Esophagus squamous epithelium (tissue), 5 donors: ENCODE measurements around the gene SCN9A. TPM values are rescaled to one million over a fixed set of nuclear protein-coding genes. Genes with fewer than 3 reads are reported as not detected.
"Not testable (repeated sequence)": the region's sequence is repeated elsewhere in the genome, so short reads cannot be mapped to it uniquely, and the experiment has no call there.

Experiments
- DNase-seq: peaks from one replicate; lab custom pipeline; 2025; lab: John Stamatoyannopoulos, UW
- H3K27ac ChIP-seq, 4 donors: fragments of 200-600 bp; sonication (generic); one replicate each; pipeline ENCODE4 v1.5.1; 2016 to 2019; ENCODE audit warnings: mild to moderate bottlenecking in 1 of 4
- H3K27me3 ChIP-seq, 4 donors: fragments of 200-600 bp; sonication (generic); 1 replicate in 3 of 4; 2 replicates in 1 of 4; pipeline versions ENCODE4 v1.5.1 to v1.6.0; 2017 to 2021; ENCODE audit warnings: antibody characterized with exemption in 1 of 4
- H3K36me3 ChIP-seq, 3 donors: fragments of 200-600 bp; sonication (generic); one replicate each; pipeline ENCODE4 v1.5.1; 2016 to 2019
- H3K4me1 ChIP-seq, 3 donors: fragments of 200-600 bp; sonication (generic); one replicate each; pipeline ENCODE4 v1.5.1; 2017 to 2019
- H3K4me3 ChIP-seq, 4 donors: fragments of 200-600 bp; sonication (generic); 1 replicate in 3 of 4; 2 replicates in 1 of 4; pipeline ENCODE4 v1.5.1; 2016 to 2019; ENCODE audit warnings: mild to moderate bottlenecking in 2 of 4, moderate library complexity in 1 of 4
- H3K9me3 ChIP-seq, 3 donors: fragments of 200-600 bp; sonication (generic); one replicate each; pipeline ENCODE4 v1.5.1; 2016 to 2019
- POLR2A ChIP-seq, 4 donors: fragments of 450-650 bp; IDR thresholded peaks; one replicate each; pipeline ENCODE4 v1.6.1; 2017; ENCODE audit warnings: antibody characterized with exemption in 4 of 4, mild to moderate bottlenecking in 4 of 4, moderate library complexity in 3 of 4
- WGBS, 2 donors: methylation state at CpG; one replicate each; pipeline ENCODE4 v1.1.5; 2018; 5-methylcytosine and 5-hydroxymethylcytosine counted together
- intact Hi-C: fragments of 100-400 bp; cut with DNase I; formaldehyde crosslinking; loops from one replicate; pipeline ENCODE4 v1.15.0; 2022
- total RNA-seq, 4 donors: library from RNA; depleted of rRNA; stranded (reverse); fragments of >200 nt; gene quantifications; one replicate each; pipeline ENCODE4 v1.1.0, GENCODE V29; 2016
- TF ChIP-seq, protein P1 (sequence below), 6 experiments: fragments of 450-650 bp in 4 of 6; fragments of 200-600 bp in 2 of 6; sonication (generic) in 2 of 6; IDR thresholded peaks; one replicate each; pipeline ENCODE4 v1.5.1; 2016 to 2019; ENCODE audit warnings: antibody characterized with exemption in 6 of 6, mild to moderate bottlenecking in 4 of 6, moderate library complexity in 4 of 6
- donor health status: DM: yes; HTN: yes; CAD: no.

Gene SCN9A
- total RNA-seq, 4 donors from 2014 or later: 0.13 to 1.9 (median 0.77) TPM

- H3K9me3 ChIP-seq: no peaks in the 10 kb centered on the region
- no peak overlapping the region for H3K27ac ChIP-seq
- no peak overlapping the region for H3K4me3 ChIP-seq
- TF ChIP-seq, protein P1, sequence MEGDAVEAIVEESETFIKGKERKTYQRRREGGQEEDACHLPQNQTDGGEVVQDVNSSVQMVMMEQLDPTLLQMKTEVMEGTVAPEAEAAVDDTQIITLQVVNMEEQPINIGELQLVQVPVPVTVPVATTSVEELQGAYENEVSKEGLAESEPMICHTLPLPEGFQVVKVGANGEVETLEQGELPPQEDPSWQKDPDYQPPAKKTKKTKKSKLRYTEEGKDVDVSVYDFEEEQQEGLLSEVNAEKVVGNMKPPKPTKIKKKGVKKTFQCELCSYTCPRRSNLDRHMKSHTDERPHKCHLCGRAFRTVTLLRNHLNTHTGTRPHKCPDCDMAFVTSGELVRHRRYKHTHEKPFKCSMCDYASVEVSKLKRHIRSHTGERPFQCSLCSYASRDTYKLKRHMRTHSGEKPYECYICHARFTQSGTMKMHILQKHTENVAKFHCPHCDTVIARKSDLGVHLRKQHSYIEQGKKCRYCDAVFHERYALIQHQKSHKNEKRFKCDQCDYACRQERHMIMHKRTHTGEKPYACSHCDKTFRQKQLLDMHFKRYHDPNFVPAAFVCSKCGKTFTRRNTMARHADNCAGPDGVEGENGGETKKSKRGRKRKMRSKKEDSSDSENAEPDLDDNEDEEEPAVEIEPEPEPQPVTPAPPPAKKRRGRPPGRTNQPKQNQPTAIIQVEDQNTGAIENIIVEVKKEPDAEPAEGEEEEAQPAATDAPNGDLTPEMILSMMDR (IDR thresholded peaks at IDR 0.05): no peak
- no peak for TF ChIP-seq POLR2A (IDR thresholded peaks at IDR 0.05)
- H3K36me3 ChIP-seq: no peaks in the 10 kb centered on the region
- H3K27me3 ChIP-seq: no peaks in the 10 kb centered on the region
- no peak for DNase-seq
- no peaks in the 10 kb centered on the region for H3K4me1 ChIP-seq
- intact Hi-C loops: no loop called here
- whole genome bisulfite sequencing, 2 donors: 88 to 89% methylated on average over 4 of the region's 4 CpGs
These were observed 152.4 kb downstream of the SCN9A start for GRCh38 chr2:166223298-166223697.

- Histone ChIP-seq H3K4me1 (no peaks in the 10 kb centered on the region), H3K9me3 (peaks cover 0 to 12% (median 0%) of the 10 kb centered on the region in 3 donors), H3K27me3 (no peaks in the 10 kb centered on the region), H3K27ac (no peak overlapping the region), H3K4me3 (no peak overlapping the region), H3K36me3 (no peaks in the 10 kb centered on the region)
- TF ChIP-seq, protein P1 (IDR thresholded peaks at IDR 0.05): no peak
- TF ChIP-seq POLR2A (IDR thresholded peaks at IDR 0.05): no peak
- intact Hi-C loops: no loop called here
- WGBS, 2 donors: 76 to 77% methylated on average over 1 of the region's 1 CpG
- DNase-seq: no peak
These were observed 164.7 kb downstream of the SCN9A start for GRCh38 chr2:166211079-166211478.

GRCh38 chr2:166209944-166210343 is 165.8 kb downstream of the SCN9A start:
- peaks cover 0 to 12% (median 0%) of the 10 kb centered on the region in 3 donors for H3K9me3 ChIP-seq
- H3K4me1 ChIP-seq: not testable (repeated sequence)
- WGBS, 2 donors: 89 to 96% methylated on average over 4 of the region's 4 CpGs

GRCh38 chr2:166209367-166209766 is 166.4 kb downstream of the SCN9A start:
- H3K9me3 ChIP-seq: peaks cover 0 to 12% (median 0%) of the 10 kb centered on the region in 3 donors
- H3K27me3 ChIP-seq, H3K27ac ChIP-seq, intact Hi-C loops, DNase-seq, H3K4me1 ChIP-seq, H3K4me3 ChIP-seq, H3K36me3 ChIP-seq: not testable (repeated sequence)
- WGBS, 2 donors: no CpG with 5 or more reads among the region's 1 CpG

More at GRCh38 chr2:166209944-166210343, 165.8 kb downstream of the SCN9A start:
- H3K4me3 ChIP-seq, DNase-seq, H3K36me3 ChIP-seq, H3K27ac ChIP-seq, intact Hi-C loops, H3K27me3 ChIP-seq: not testable (repeated sequence)

- H3K4me1 ChIP-seq, H3K27me3 ChIP-seq, H3K4me3 ChIP-seq, H3K36me3 ChIP-seq, DNase-seq, intact Hi-C loops, H3K27ac ChIP-seq: not testable (repeated sequence)
- WGBS, 2 donors: 86 to 92% methylated on average over 1 of the region's 1 CpG
- peaks cover 0 to 12% (median 0%) of the 10 kb centered on the region in 3 donors for H3K9me3 ChIP-seq
These were observed 169.6 kb downstream of the SCN9A start for GRCh38 chr2:166206153-166206552.

GRCh38 chr2:166202778-166203177 is 173.0 kb downstream of the SCN9A start:
- intact Hi-C loops: no loop called here
- no peaks in the 10 kb centered on the region for H3K36me3 ChIP-seq
- no peaks in the 10 kb centered on the region for H3K27me3 ChIP-seq
- no peak for DNase-seq
- H3K9me3 ChIP-seq: no peaks in the 10 kb centered on the region
- H3K4me1 ChIP-seq: no peaks in the 10 kb centered on the region
- H3K4me3 ChIP-seq: no peak overlapping the region
- TF ChIP-seq, protein P1 (IDR thresholded peaks at IDR 0.05): no peak
- no peak for TF ChIP-seq POLR2A (IDR thresholded peaks at IDR 0.05)
- no peak overlapping the region for H3K27ac ChIP-seq

DNA sequence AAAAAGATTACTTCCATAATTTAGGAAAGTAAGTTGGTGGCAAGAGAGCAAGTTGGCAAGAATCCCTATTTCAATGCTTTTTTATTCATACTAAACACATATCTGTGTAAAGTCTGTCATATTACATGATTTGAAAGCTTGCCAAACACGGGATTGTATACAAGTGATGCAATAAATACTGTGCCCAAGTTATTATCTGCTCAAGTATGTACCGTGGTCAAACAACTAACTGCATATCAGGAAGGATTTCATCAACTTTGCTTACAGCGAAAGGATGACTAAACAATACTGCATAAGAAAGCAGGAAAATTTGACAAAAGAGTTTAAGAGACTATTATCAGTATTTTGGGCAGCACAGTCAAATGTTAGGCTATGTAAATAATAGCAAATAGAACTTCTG is 178.3 kb downstream of the SCN9A start:
- WGBS, 2 donors: 57 to 71% methylated on average over 3 of the region's 3 CpGs
- no peak overlapping the region for H3K4me3 ChIP-seq
- H3K27me3 ChIP-seq: no peaks in the 10 kb centered on the region
- H3K4me1 ChIP-seq: no peaks in the 10 kb centered on the region
- H3K27ac ChIP-seq: no peak overlapping the region
- TF ChIP-seq POLR2A (IDR thresholded peaks at IDR 0.05): no peak
- TF ChIP-seq, protein P1 (IDR thresholded peaks at IDR 0.05): no peak
- intact Hi-C loops: no loop called here
- no peak for DNase-seq
- H3K36me3 ChIP-seq: no peaks in the 10 kb centered on the region
- no peaks in the 10 kb centered on the region for H3K9me3 ChIP-seq
